ENCODE data around the gene CMTM2.

DNA sequence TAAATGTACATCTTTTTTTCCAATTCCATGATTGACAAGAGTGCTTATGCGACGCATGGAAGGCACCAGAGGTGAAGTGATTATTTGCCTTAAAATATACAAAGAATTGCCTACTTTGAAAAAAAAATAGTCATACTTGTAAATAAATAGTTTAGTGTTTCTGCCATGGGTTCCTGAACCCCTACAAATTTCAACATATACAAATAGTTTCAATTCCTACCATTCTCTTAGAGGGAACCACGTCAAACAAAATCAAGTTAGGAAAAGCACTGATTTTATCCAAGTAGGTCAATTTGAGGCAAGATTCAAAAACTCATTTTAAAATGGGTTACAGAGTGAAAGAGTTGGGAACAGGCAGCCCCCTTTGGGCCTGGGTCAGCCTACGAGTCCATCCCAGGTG lies 36.9 kb downstream of the CMTM2 start:
- TF ChIP-seq, protein P1, sequence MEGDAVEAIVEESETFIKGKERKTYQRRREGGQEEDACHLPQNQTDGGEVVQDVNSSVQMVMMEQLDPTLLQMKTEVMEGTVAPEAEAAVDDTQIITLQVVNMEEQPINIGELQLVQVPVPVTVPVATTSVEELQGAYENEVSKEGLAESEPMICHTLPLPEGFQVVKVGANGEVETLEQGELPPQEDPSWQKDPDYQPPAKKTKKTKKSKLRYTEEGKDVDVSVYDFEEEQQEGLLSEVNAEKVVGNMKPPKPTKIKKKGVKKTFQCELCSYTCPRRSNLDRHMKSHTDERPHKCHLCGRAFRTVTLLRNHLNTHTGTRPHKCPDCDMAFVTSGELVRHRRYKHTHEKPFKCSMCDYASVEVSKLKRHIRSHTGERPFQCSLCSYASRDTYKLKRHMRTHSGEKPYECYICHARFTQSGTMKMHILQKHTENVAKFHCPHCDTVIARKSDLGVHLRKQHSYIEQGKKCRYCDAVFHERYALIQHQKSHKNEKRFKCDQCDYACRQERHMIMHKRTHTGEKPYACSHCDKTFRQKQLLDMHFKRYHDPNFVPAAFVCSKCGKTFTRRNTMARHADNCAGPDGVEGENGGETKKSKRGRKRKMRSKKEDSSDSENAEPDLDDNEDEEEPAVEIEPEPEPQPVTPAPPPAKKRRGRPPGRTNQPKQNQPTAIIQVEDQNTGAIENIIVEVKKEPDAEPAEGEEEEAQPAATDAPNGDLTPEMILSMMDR (conservative IDR thresholded peaks at IDR 0.05 in 1 of 2, IDR thresholded peaks at IDR 0.05 in 1 of 2; ENCODE audit: low read depth in 1 of 2, low read length in 2 of 2) = no peak
- no peak for TF ChIP-seq EZH2 (IDR thresholded peaks at IDR 0.05; ENCODE audit: low read length, missing control alignments)

Measured in fibroblast of lung (primary cell).